ENCODE measurements around the gene MACROD2. TPM values are rescaled to one million over a fixed set of nuclear protein-coding genes. Genes with fewer than 3 reads are reported as not detected.

MACROD2 gene
- total and polyA plus RNA-seq, 2 of the 4 experiments (the other 2 are of a cell fraction), result not detected

- no peak overlapping the region for H4K5ac ChIP-seq (ENCODE audit: low read depth, low read length)
- H3K9me3 ChIP-seq (ENCODE audit: control insufficient read depth, insufficient read depth, low read length), result peaks cover 4% of the 10 kb centered on the region; the same call in 1 of the 2 replicates
- no peaks in the 10 kb centered on the region for H3K4me1 ChIP-seq (ENCODE audit: control insufficient read depth, insufficient read depth, low read length)
- H2AFZ ChIP-seq (replicated peaks; ENCODE audit: low read length, poor library complexity), result no peak overlapping the region
- no peak overlapping the region for H2AK9ac ChIP-seq (replicated peaks; ENCODE audit: low read depth, low read length, poor library complexity)
- DNase-seq (no peak), ATAC-seq (ENCODE audit: low read depth) (no peak)
- H3K9me1 ChIP-seq (ENCODE audit: insufficient read depth, low read length), result no peaks in the 10 kb centered on the region
- no peak overlapping the region for H3K27ac ChIP-seq (ENCODE audit: insufficient read depth, low read length)
- in situ Hi-C loops (cut with MboI; ENCODE audit: low sequenced_read_pairs) (no loop called here), intact Hi-C loops (cut with micrococcal nuclease) (no loop called here), dilution Hi-C loops (cut with HindIII; ENCODE audit: low sequenced_read_pairs, unreplicated experiment) (no loop called here)
- no peaks in the 10 kb centered on the region for H3K79me1 ChIP-seq (ENCODE audit: low read depth in 1 of 2, low read length in 2 of 2)
- no peak overlapping the region for H3K4me2 ChIP-seq (ENCODE audit: low read depth, low read length)
- ChIA-PET POLR2A (ENCODE audit: unreplicated experiment) (no interaction called here), CTCF (interaction anchor here (0.9 kb wide), 1 partner anchor 39 kb away, joined by 3 read pairs; no protein-coding TSS in a partner anchor)
- no peak overlapping the region for H3K4me3 ChIP-seq (ENCODE audit: insufficient read depth, low read depth, low read length)
- H2BK20ac ChIP-seq (ENCODE audit: low read depth, low read length), result no peak overlapping the region
- no peak overlapping the region for H3K9ac ChIP-seq (ENCODE audit: low read depth, low read length)
- no peak overlapping the region for H2BK5ac ChIP-seq (ENCODE audit: low read depth, low read length, poor library complexity, severe bottlenecking)
- TF ChIP-seq CHD1 (IDR thresholded peaks at IDR 0.05; ENCODE audit: low read depth, low read length) (no peak), USF2 (IDR thresholded peaks at IDR 0.05; ENCODE audit: low read depth, low read length) (no peak), MAFK (IDR thresholded peaks at IDR 0.05; ENCODE audit: low read depth, low read length) (no peak), ELK1 (IDR thresholded peaks at IDR 0.05; ENCODE audit: borderline replicate concordance, low read depth, low read length) (no peak)
- H3K4ac ChIP-seq (ENCODE audit: low read depth, low read length), result no peak overlapping the region
- no peak overlapping the region for H3K14ac ChIP-seq (replicated peaks; ENCODE audit: low read depth, low read length)
- H2BK15ac ChIP-seq (ENCODE audit: low read depth, low read length), result no peak overlapping the region
- no peak overlapping the region for H2AK5ac ChIP-seq (ENCODE audit: low read depth, low read length)
- no peak overlapping the region for H3K23ac ChIP-seq (ENCODE audit: low read depth, low read length)
- WGBS, 2 experiments (ENCODE audit: extremely low coverage in 2 of 2, insufficient read length in 1 of 2), result no CpG with 5 or more reads among the region's 6 CpGs
- BruUV-seq (replicated peaks), result no TSS peak
- no peak overlapping the region for H4K8ac ChIP-seq (ENCODE audit: low read depth in 2 of 2, low read length in 2 of 2)
- no peak overlapping the region for H3K18ac ChIP-seq (ENCODE audit: low read depth, low read length)
- no peaks in the 10 kb centered on the region for H3K36me3 ChIP-seq (ENCODE audit: control insufficient read depth, insufficient read depth, low read length)
- no peak overlapping the region for H3K56ac ChIP-seq (ENCODE audit: extremely low read depth, insufficient read depth, low read length)
- H4K91ac ChIP-seq (ENCODE audit: insufficient read depth, low read depth, low read length), result no peak overlapping the region
- no peak overlapping the region for H2BK120ac ChIP-seq (ENCODE audit: low read depth, low read length)
- H4K20me1 ChIP-seq (ENCODE audit: insufficient read depth, low read length), result no peaks in the 10 kb centered on the region
- no peaks in the 10 kb centered on the region for H3K27me3 ChIP-seq (ENCODE audit: control insufficient read depth, insufficient read depth, low read length)
Measured at GRCh38 chr20:15520930-15521524, 1525.7 kb downstream of the MACROD2 start.

Data from IMR-90 (cell line).